ENCODE results near the gene TTF2. TPM values are rescaled to one million over a fixed set of nuclear protein-coding genes. Genes with fewer than 3 reads are reported as not detected.

The TTF2 gene
- total RNA-seq, 6 experiments from 2014 or later = 2.3 to 6.0 (median 4.3) TPM

DNA sequence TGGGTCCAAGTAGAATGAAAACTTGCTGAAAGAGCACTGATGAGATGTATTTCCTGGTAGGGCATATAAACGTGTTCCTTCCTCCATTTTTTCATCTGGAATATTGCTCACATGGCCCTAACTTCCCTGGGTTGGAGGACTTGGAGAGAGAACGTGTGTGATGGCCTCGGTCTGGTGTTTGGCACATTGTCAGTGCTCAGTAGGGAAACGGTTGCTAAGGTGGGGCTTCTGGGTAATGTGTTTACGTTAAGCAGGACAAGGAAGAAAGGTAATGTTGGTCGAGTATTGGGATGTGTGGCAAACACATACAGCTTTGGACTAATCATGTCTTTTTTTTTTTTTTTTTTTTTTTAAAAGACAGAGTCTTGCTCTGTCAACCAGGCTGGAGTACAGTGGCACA is 6.2 kb downstream of the TTF2 start:
- no peak overlapping the region for H3K27ac ChIP-seq
- H3K36me3 ChIP-seq = peaks cover 0 to 3% (median 0%) of the 10 kb centered on the region in 4 donors
- WGBS (ENCODE audit: insufficient coverage, low coverage, low lambda C conversion rate, missing lambda C conversion rate) = 65% methylated on average over 6 of the region's 6 CpGs
- DNase-seq = no peak
- TF ChIP-seq POLR2A (IDR thresholded peaks at IDR 0.05) = no peak
- TF ChIP-seq, protein P1, sequence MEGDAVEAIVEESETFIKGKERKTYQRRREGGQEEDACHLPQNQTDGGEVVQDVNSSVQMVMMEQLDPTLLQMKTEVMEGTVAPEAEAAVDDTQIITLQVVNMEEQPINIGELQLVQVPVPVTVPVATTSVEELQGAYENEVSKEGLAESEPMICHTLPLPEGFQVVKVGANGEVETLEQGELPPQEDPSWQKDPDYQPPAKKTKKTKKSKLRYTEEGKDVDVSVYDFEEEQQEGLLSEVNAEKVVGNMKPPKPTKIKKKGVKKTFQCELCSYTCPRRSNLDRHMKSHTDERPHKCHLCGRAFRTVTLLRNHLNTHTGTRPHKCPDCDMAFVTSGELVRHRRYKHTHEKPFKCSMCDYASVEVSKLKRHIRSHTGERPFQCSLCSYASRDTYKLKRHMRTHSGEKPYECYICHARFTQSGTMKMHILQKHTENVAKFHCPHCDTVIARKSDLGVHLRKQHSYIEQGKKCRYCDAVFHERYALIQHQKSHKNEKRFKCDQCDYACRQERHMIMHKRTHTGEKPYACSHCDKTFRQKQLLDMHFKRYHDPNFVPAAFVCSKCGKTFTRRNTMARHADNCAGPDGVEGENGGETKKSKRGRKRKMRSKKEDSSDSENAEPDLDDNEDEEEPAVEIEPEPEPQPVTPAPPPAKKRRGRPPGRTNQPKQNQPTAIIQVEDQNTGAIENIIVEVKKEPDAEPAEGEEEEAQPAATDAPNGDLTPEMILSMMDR (IDR thresholded peaks at IDR 0.05) = no peak
- no peak for ATAC-seq
- no peaks in the 10 kb centered on the region for H3K27me3 ChIP-seq
- intact Hi-C loops (cut with DNase I) = no loop called here
- H3K9me3 ChIP-seq = no peaks in the 10 kb centered on the region
- no peaks in the 10 kb centered on the region for H3K4me1 ChIP-seq
- H3K4me3 ChIP-seq = no peak overlapping the region

DNA sequence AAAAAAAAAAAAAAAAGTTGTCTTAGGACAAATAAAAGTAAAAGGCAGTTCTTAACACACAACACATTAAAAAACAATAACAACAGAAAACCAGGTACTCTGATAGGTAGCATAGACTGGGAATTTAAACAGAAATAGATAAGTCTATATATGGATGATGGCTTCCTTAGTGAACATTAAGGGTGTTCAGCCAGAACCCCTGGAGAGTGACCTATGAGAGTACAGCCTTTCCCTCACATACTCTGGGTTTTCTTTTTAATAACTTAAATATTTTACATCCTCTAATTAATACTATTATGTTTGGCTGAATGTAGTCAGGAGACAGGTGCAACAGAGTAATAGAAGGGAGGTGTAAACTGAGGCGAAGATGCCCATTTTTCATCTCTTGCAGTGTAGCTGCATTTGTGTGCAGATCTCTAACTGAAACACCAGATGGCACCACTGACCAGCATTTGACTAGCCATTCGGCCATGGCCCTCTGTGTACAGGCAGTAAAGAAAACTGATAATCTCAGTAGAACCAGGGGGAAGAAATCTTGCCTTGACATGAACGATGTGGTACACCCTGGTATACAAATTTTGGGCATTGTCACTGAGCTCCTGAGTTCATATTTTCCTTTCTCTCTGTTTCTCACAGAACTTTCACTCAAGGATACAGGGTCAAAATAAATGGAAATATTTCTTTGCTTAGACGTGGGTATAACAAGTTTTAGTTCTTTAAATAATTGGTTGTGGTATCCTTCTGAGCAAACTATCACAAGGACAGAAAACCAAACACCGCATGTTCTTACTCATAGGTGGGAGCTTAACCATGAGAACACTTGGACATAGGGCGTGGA is 7.6 kb downstream of the TTF2 start:
- intact Hi-C loops (cut with DNase I) = no loop called here
- TF ChIP-seq, protein P1 (IDR thresholded peaks at IDR 0.05) = peak; percentile 75 to 81 (median 80)
- TF ChIP-seq POLR2A (IDR thresholded peaks at IDR 0.05) = no peak
- Histone ChIP-seq H3K4me1 (no peaks in the 10 kb centered on the region), H3K9me3 (no peaks in the 10 kb centered on the region), H3K36me3 (peaks cover 0 to 3% (median 0%) of the 10 kb centered on the region in 4 donors), H3K27me3 (no peaks in the 10 kb centered on the region), H3K27ac (no peak overlapping the region), H3K4me3 (no peak overlapping the region)
- DNase-seq = peak in 2 of 3 donors; percentile 44 to 61
- 62% methylated on average over 6 of the region's 6 CpGs for WGBS (ENCODE audit: insufficient coverage, low coverage, low lambda C conversion rate, missing lambda C conversion rate)
- peak; percentile 93 to 98 (median 95) for ATAC-seq

DNA sequence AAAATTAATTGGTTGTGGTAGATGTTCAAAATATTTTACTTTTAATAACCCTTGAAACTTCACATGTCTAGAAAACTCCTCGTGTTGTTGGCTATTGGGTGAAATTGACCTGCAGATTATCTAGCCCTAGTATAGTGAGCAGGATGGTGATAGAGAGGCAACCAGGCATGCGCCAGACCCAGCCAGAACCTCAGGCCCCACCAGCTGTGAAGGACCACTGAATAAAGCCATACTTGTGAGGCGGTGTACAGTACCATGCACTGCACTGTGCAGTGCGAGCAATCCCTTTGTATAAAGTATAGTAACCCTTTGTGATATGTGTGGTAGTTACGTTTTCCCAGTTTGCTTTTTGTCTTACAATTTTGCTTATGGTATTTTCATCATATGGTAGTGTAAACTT is 8.5 kb downstream of the TTF2 start:
- TF ChIP-seq POLR2A (IDR thresholded peaks at IDR 0.05) = no peak
- TF ChIP-seq, protein P1 (IDR thresholded peaks at IDR 0.05) = no peak
- Histone ChIP-seq H3K27ac (no peak overlapping the region), H3K9me3 (no peaks in the 10 kb centered on the region), H3K27me3 (no peaks in the 10 kb centered on the region), H3K36me3 (no peaks in the 10 kb centered on the region), H3K4me3 (no peak overlapping the region), H3K4me1 (no peaks in the 10 kb centered on the region)
- 93% methylated on average over 5 of the region's 5 CpGs for WGBS (ENCODE audit: insufficient coverage, low coverage, low lambda C conversion rate, missing lambda C conversion rate)
- intact Hi-C loops (cut with DNase I) = no loop called here
- no peak for DNase-seq
- ATAC-seq = no peak

DNA sequence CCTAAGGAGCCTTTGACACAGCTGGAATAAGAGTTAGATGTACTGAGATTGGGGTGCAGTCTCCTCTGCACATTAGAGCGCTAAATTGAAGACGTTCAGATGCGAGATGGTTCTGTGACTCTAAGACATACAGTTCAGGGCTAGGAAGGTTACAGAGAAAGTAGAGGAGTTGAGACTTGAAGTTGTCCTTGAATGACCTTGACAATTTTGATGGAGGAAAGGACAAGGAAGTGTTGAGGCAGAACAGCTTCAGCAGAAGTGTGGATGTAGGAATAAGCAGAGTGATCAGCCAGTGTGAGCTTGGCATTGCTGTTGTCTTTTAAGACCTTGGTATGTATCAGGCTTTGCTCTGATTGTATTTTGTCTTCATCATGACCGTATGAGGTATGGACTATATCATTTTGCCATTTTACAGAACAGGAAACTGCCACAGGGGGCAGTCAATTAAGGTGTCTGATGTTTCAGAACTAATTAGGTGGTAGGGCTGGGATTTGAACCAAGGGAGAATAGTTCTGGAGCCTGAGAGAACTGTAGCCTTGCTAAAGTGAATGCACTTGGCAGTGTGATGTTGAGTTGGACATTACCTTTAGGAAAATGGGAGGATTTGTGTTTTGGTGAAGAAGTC is 9.2 kb downstream of the TTF2 start:
- Histone ChIP-seq H3K36me3 (no peaks in the 10 kb centered on the region), H3K27me3 (no peaks in the 10 kb centered on the region), H3K9me3 (no peaks in the 10 kb centered on the region), H3K4me1 (no peaks in the 10 kb centered on the region), H3K27ac (no peak overlapping the region), H3K4me3 (no peak overlapping the region)
- 79% methylated on average over 4 of the region's 4 CpGs for WGBS (ENCODE audit: insufficient coverage, low coverage, low lambda C conversion rate, missing lambda C conversion rate)
- intact Hi-C loops (cut with DNase I) = no loop called here
- DNase-seq (no peak), ATAC-seq (no peak)
- TF ChIP-seq, protein P1 (IDR thresholded peaks at IDR 0.05) = no peak
- TF ChIP-seq POLR2A (IDR thresholded peaks at IDR 0.05) = no peak
